Subcutaneous preadipocyte (primary cell): ENCODE measurements around the gene FAHD2A. TPM values are rescaled to one million over a fixed set of nuclear protein-coding genes. Genes with fewer than 3 reads are reported as not detected.

ENCODE experiments used
- small RNA-seq: library from RNA; depleted of rRNA; stranded (forward); fragments of <200 nt; gene quantifications from one replicate; pipeline ENCODE3, GENCODE V24; 2012
- total RNA-seq: library from RNA; depleted of rRNA; stranded (reverse); fragments of >200 nt; gene quantifications from 2 replicates; pipeline ENCODE4 v1.2.3, GENCODE V29; 2012

Gene FAHD2A, protein sequence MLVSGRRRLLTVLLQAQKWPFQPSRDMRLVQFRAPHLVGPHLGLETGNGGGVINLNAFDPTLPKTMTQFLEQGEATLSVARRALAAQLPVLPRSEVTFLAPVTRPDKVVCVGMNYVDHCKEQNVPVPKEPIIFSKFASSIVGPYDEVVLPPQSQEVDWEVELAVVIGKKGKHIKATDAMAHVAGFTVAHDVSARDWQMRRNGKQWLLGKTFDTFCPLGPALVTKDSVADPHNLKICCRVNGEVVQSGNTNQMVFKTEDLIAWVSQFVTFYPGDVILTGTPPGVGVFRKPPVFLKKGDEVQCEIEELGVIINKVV
- total RNA-seq, result 20.6 and 20.7 TPM in 2 replicates

DNA sequence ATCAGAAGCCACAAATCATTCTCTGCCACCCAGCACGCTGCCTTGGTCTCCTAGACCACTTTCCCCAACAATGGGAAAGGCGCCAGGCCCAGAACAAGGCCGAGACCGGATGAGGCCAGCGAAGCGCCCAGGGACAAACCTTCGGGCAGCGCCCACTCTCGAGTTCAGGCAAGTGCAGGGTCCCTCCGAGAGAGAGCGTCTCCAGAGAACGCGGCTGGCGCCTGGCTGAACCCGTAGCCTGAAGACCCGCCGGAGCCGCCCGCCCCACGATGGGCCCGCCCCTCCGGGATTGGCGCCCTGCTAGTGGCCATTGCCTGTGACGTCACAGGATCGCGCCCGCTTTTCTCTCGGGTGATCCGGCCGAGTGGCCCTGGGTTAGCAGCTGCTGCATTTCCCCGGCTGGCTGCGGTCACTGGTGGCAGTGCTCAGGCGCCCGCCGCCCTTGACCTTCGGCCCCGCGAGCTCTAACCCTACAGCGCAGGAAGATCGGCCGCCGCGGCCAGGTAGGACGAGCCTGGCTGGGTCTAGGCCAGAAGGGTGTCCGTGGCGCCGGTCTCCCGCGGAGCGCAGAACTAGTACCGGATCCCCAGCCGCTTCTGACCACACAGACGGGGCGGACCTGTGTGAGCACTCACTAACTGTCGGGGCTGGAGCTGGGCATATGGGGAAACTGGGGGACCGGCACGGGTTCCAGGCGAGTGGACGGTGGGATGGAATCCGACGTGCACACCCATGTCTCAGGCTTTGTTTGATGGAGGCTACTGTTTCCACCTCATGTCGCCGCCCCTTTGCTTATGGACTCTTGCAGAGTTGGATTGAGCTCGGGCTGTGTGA lies at the start of gene FAHD2A:
TSS of gene FAHD2A (plus strand) at position 339 of the 834 bp plus-strand sequence. CDS start 2,851 bp downstream, outside the sequence.

Small RNA genes lying within 50 kb of the gene (small RNA-seq; reads per million reads assigned to genes)
- gene AC133104.2, result not detected

Other genes starting within 250 kb of the FAHD2A start
- gene ZNF514, start 242.9 kb upstream of the FAHD2A start, total RNA-seq, result 13.2 and 16.0 TPM in 2 replicates
- gene ZNF2, start 236.9 kb upstream of the FAHD2A start, total RNA-seq, result 7.0 and 7.2 TPM in 2 replicates
- 4.4 and 5.3 TPM in 2 replicates for gene ZNF892, start 195.2 kb upstream of the FAHD2A start, total RNA-seq
- gene PROM2, start 128.3 kb upstream of the FAHD2A start, total RNA-seq, result 0.20 and 0.37 TPM in 2 replicates
- 2.9 and 3.1 TPM in 2 replicates for gene KCNIP3, start 105.4 kb upstream of the FAHD2A start, total RNA-seq
- gene TRIM43B, start 82.0 kb downstream of the FAHD2A start, total RNA-seq, result under 0.01 TPM in 1 of 2 replicates, not detected in the other
- gene TRIM43, start 189.3 kb downstream of the FAHD2A start, total RNA-seq, result not detected in 2 replicates